ENCODE measurements around the gene BRAF.

DNA sequence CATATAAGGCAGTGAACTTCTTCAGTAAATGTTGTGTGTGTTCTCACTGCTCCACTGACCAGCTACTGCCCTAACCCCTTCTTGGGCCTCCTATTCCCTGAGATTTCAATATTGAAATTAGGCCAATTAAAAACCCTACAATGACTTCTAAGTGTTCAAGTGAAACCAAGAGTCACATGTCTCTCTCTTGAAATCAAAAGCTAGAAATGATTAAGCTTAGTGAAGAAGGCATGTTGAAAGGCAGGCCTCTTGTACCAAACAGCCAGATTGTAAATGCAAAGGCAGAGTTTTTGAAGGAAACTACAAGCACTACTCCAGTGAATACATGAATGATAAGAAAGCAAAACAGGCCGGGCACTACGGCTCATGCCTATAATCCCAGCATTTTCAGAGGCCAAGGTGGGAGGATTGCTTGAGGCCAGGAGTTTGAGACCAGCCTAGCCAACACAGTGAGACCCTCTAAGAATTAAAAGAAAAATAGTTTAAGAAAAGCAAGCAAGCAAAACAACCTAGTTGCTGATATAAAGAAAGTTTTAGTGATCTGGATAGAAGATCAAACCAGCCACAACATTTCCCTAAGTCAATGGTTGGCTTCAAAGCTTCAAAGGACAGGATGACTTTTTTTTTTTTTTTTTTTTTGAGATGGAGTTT is 22.3 kb downstream of the BRAF start:
- TF ChIP-seq, protein P1, sequence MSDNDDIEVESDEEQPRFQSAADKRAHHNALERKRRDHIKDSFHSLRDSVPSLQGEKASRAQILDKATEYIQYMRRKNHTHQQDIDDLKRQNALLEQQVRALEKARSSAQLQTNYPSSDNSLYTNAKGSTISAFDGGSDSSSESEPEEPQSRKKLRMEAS (IDR thresholded peaks at IDR 0.05): no peak
- TF ChIP-seq EP300 (IDR thresholded peaks at IDR 0.05; ENCODE audit: borderline replicate concordance) (no peak), CEBPB (IDR thresholded peaks at IDR 0.05) (no peak), RAD21 (IDR thresholded peaks at IDR 0.05; ENCODE audit: low read depth) (no peak)

All from Ishikawa (cell line).